Bone marrow (tissue), 2 donors: Measurements from ENCODE around the gene WDPCP.
"Not testable (repeated sequence)": the region's sequence is repeated elsewhere in the genome, so short reads cannot be mapped to it uniquely, and the experiment has no call there.

Experiments used
- DNase-seq, 2 donors: peaks; one replicate each; lab custom pipeline; 2025; lab: John Stamatoyannopoulos, UW

The WDPCP gene

DNA sequence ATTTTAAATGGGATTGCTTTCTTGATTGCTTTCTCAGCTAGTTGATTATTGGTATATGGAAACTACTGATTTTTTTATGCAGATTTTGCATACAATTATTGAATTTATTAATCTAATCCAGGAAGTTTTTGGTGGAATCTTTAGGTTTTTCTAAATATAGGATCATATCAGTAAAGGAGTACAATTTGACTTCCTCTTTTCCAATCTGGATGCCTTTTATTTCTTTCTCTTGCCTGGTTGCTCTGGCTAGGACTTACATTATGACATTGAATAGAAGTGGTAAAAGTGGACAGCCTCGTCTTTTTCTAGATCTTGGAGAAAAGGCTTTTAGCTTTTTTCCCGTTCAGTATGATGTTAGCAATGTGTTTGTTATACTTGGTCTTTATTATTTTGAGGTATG is 486.3 kb downstream of the WDPCP start:
- no peak for DNase-seq

DNA sequence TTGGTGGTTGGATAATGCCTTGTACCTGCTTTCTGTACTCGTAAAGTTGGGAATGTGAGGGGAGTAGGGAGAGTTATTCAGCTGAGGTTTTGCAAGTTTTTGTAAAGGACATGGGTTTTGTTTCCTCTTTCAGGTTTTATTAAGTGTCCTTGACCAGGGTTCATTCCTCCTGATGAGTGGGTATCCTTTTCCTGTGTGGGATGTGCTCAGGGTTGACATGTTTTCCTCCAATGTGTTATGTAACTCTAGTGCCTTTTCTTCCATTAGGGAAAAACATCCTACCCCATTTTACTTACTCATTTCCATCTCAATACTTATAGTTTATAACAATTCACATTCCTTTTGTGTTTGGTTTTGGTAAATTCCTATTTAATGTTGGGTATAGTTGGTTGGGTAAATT is 489.2 kb downstream of the WDPCP start:
- DNase-seq = no peak

DNA sequence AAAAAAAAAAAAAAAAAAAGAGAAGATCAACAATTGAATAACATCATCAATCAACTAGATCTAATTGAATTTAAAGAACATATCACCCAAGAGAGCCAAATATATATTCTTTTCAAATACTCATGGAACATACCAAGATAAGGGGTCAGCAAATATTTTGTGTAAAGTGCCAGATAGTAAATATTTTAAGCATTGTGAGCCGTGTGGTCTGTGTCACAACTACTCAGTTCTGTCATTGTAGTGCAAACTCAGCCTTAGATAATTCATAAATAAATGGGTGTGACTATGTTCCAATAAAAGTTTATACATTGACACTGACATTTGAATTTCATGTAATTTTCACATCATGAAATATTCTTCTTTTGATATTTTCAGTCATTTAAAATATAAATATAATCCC is 491.8 kb downstream of the WDPCP start:
- no peak for DNase-seq

DNA sequence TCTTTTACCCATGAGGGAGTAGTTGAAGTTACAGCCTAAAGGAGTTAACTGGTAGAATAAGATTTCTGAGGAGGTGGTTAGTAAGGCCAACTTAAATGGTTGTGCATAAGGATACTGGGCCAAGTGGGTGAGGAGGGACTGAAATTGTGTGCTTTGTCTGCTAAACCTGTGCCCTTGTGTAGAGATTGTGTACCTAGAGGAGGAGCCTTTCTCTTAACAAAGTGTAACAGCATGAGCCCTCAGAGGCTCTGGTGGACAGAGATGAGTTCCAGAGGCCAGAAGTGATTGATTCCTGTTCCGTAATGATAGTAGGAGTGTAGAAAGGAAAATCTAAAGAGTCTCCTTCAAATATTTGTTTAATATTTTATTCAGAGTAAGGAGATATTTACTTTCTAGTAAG is 494.8 kb downstream of the WDPCP start:
- no peak for DNase-seq

DNA sequence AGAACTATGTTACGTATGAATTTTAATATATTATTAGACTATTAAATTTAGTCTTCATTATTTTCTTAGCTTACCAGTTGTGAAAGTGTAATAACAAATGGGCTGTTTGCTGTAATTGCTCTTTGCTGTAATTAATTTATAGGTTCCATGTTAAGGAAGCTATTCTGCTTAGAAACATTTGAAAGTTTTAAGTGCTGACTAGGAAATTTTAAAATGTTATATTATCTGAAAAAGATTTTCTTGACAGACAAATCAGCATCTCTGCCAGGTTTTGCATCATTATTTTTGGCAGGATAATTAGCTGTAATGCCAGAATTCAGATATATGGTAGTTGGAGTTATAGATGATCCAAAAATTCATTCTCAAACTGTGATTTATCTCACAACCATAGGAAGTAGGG is 495.4 kb downstream of the WDPCP start:
- DNase-seq = no peak

DNA sequence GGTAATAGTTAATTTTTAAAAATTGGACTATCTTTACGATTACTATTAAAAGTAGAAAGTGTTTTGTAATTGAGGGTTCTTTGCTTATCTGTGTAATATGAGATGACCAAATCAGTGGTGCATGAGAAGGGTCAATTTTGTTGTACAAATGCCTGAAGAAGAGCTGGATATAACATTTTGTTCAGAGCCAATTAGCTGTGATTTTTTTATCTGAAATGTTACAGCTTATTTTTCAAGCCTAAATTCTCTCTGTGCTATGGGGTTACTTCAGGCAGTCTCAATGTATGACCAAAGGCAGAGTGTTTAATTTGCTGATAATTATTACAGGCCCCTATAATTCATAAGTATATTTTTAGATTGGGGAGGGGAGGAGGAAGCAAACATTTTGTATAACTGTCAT is 495.9 kb downstream of the WDPCP start:
- no peak for DNase-seq

DNA sequence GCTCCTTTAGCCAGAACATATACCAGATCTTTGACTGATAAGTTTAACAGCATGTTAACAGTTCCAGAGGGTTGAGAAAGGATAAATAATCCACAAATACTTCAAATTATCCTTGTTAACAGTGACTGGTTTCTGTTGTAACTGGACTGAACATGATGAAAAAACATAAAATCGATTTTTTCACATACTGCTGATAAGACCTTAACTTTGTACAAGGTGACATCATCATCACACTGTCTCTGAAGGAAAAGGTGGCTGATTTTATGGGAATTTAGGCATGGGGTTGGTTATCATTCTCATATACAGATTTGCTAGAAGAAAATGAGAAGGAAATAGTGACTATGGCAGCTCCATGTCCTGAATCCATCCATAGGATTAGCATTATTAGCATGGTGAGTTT is 501.6 kb downstream of the WDPCP start:
- DNase-seq = no peak

DNA sequence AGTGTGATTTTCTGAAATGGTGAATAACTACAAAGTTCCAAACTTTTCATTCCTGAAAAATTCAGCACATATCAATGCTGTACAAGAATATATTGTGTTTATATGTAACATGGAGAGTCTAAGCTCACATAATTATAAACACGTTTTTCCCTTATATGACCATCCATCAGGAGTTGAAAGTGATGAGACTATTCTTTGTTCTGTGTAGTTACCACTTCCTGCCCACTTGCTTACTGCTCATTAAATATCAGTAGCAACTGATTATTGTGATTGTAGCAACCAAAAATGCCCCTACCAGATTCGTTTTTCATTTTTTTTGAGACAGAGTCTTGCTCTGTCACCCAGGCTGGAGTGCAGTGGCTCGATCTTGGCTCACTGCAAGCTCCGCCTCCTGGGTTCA is 506.9 kb downstream of the WDPCP start:
- DNase-seq = no peak

DNA sequence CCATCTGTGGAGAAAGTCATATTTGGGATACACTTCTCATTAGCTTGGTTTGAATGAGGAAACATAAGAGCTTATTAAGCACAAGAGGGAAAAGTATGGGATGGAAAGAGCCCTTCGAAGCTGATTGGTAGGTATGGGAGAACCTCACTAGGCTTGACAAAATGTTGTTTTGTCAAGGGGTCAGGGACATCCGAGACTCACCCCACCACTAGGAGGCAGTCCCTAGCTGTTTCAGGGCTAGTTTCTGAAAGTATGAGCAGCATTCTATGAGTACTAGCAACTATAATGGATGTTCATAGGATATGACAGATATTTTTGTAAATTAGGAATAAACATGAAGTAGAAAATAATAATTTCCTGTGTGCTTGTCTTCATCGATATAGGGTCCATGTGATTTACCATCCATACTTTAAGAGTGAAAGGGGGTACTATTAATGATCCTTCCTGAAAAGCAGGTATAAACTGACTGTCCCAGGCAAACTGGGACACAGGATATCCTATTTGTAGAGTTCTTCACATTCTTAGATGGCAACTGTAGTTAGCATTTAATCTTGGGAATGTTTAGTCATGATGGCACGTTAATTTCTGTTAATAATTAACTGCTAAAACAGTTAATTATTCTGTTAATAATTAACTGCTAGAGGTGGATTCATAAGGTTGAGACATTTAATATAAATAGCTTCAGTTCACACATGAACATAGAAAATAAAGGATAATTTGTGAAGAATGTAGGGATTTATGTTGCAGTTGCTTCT is 509.2 kb downstream of the WDPCP start:
- no peak for DNase-seq

DNA sequence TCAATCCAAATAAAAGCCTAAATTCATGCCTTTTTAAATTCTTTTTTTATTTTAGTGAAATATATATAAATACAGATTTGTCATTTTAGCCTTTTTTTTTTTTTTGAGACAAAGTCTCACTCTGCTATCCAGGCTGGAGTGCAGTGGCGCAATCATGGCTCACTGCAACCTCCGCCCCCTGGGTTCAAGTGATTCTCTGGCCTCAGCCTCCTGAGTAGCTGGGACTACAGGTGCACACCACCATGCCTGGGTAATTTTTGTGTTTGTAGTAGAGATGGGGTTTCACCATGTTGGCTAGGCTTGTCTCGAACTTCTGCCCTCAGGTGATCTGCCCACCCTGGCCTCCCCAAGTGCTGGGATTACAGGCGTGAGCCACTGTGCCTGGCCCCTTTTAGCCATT is 513.9 kb downstream of the WDPCP start:
- DNase-seq = not testable (repeated sequence)

DNA sequence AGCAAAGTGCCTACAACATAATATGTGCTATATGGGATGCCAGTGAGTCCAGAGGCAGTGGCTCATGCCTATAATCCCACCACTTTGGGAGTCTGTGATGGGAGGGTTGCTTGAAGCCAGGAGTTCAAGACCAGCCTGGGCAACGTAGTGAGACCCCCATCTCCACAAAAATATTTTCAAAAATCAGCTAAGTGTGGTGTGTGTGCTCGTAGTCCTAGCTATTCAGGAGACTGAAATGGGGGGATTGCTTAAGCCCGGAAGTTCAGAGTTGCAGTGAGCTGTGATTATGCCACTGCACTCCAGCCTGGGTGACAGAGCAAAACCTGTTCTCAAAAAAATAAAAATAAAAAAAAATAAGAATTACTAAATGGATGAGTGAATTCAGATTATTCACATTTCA is 514.3 kb downstream of the WDPCP start:
- DNase-seq = no peak

DNA sequence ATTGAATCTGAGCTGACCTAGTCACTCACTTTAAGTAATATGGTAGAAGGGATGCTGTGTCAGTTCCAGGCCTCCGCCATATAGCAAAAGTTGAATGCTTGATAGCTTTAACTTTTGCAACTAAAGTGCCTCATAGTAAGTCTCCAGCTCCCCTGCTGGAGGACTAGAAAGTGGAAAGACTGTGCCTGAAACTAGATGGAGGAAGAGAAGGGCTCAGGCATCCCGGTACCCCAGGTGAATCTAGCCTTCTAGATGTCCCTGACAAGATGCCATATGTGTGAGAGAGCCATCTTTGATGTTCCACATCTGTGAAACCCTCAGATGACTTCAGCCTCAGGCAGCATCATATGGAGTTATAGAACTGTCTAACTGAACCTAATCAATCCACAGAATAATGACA is 516.6 kb downstream of the WDPCP start:
- no peak for DNase-seq
